Smooth muscle cell (in vitro differentiated cells): ENCODE measurements around the gene COL27A1. TPM values are rescaled to one million over a fixed set of nuclear protein-coding genes. Genes with fewer than 3 reads are reported as not detected.

Source experiments
- DNase-seq: peaks from one replicate; lab custom pipeline; 2025; ENCODE audit not compliant: unreplicated experiment; lab: John Stamatoyannopoulos, UW
- H2AFZ ChIP-seq: fragments of 200-600 bp; sonication (generic); 2 replicates; pipeline ENCODE4 v1.6.0; 2016; ENCODE audit warnings: antibody characterized with exemption, low read depth, mild to moderate bottlenecking
- H3F3A ChIP-seq: fragments of 200-600 bp; sonication (generic); 2 replicates; pipeline ENCODE4 v1.6.0; 2017; ENCODE audit warnings: antibody characterized with exemption, low read depth
- H3K27ac ChIP-seq: fragments of 200-600 bp; sonication (generic); 2 replicates; pipeline ENCODE4 v1.5.1; 2016; ENCODE audit warnings: low read depth, mild to moderate bottlenecking
- H3K27me3 ChIP-seq: fragments of 200-600 bp; sonication (generic); 2 replicates; pipeline ENCODE4 v1.6.1; 2016; ENCODE audit warnings: low read depth, mild to moderate bottlenecking
- H3K36me3 ChIP-seq: fragments of 200-600 bp; sonication (generic); 2 replicates; pipeline ENCODE4 v1.5.1; 2016; ENCODE audit warnings: low read depth
- H3K4me1 ChIP-seq: fragments of 200-600 bp; sonication (generic); 2 replicates; pipeline ENCODE4 v1.5.1; 2016; ENCODE audit warnings: low read depth
- H3K4me2 ChIP-seq: fragments of 200-600 bp; sonication (generic); 2 replicates; pipeline ENCODE4 v1.6.0; 2016; ENCODE audit warnings: mild to moderate bottlenecking
- H3K4me3 ChIP-seq: fragments of 200-600 bp; sonication (generic); 2 replicates; pipeline ENCODE4 v1.5.1; 2016; ENCODE audit warnings: mild to moderate bottlenecking
- H3K79me2 ChIP-seq: fragments of 200-600 bp; sonication (generic); 2 replicates; pipeline ENCODE4 v1.6.0; 2016; ENCODE audit warnings: low read depth, mild to moderate bottlenecking
- H3K9ac ChIP-seq: fragments of 200-600 bp; sonication (generic); 2 replicates; pipeline ENCODE4 v1.6.0; 2016; ENCODE audit warnings: low read depth
- H3K9me3 ChIP-seq: fragments of 200-600 bp; sonication (generic); replicated peaks from 2 replicates; pipeline ENCODE4 v1.5.1; 2016; ENCODE audit warnings: low read depth
- H4K20me1 ChIP-seq: fragments of 200-600 bp; sonication (generic); 2 replicates; pipeline ENCODE4 v1.6.0; 2016; ENCODE audit warnings: low read depth
- CTCF ChIP-seq: fragments of 200-600 bp; sonication (generic); IDR thresholded peaks from 2 replicates; pipeline ENCODE4 v1.5.1; 2017; ENCODE audit warnings: borderline replicate concordance, mild to moderate bottlenecking, antibody characterized with exemption; ENCODE audit not compliant: insufficient read depth, poor library complexity, severe bottlenecking
- WGBS: methylation state at CpG from one replicate; pipeline ENCODE4 v1.1.7; 2016; ENCODE audit warnings: low lambda C conversion rate; 5-methylcytosine and 5-hydroxymethylcytosine counted together
- polyA plus RNA-seq: library from polyadenylated mRNA; unstranded; fragments of >200 nt; fragmentation: Nextera tagmentation; extraction: Ambion mirVana; gene quantifications from 2 replicates; pipeline ENCODE4 v1.2.1, GENCODE V29; 2016
- total RNA-seq: library from RNA; depleted of rRNA; stranded (reverse); fragments of >200 nt; gene quantifications from 2 replicates; pipeline ENCODE4 v1.2.3, GENCODE V29; 2014

COL27A1 gene
- total and polyA plus RNA-seq, 2 experiments from 2014 or later = 18.1 to 19.9 TPM

- Histone ChIP-seq H3K9me3 (no peaks in the 10 kb centered on the region), H3K27me3 (peaks cover 15% of the 10 kb centered on the region), H3K4me1 (no peaks in the 10 kb centered on the region), H3K9ac (no peak overlapping the region), H3F3A (no peaks in the 10 kb centered on the region), H3K4me3 (no peak overlapping the region), H3K4me2 (no peak overlapping the region), H3K79me2 (no peaks in the 10 kb centered on the region), H4K20me1 (no peaks in the 10 kb centered on the region), H3K27ac (no peak overlapping the region), H3K36me3 (no peaks in the 10 kb centered on the region), H2AFZ (peak overlapping the region; percentile 8)
- no peak for DNase-seq
- TF ChIP-seq CTCF = no peak
- 89% methylated on average over 6 of the region's 6 CpGs for WGBS
These were observed 46.2 kb upstream of the COL27A1 start for GRCh38 chr9:114109124-114109523.

- no peak for TF ChIP-seq CTCF
- Histone ChIP-seq H3K27me3 (peaks cover 4% of the 10 kb centered on the region), H3K79me2 (no peaks in the 10 kb centered on the region), H3K27ac (no peak overlapping the region), H3F3A (no peaks in the 10 kb centered on the region), H3K9me3 (no peaks in the 10 kb centered on the region), H3K9ac (no peak overlapping the region), H3K4me3 (no peak overlapping the region), H2AFZ (no peak overlapping the region), H3K4me1 (no peaks in the 10 kb centered on the region), H4K20me1 (no peaks in the 10 kb centered on the region), H3K4me2 (no peak overlapping the region), H3K36me3 (no peaks in the 10 kb centered on the region)
- WGBS = 35% methylated on average over 2 of the region's 2 CpGs
- no peak for DNase-seq
These were observed 45.2 kb upstream of the COL27A1 start for GRCh38 chr9:114110180-114110579.

- no peaks in the 10 kb centered on the region for H3K9me3 ChIP-seq
- no peak overlapping the region for H3K9ac ChIP-seq
- no peaks in the 10 kb centered on the region for H3K79me2 ChIP-seq
- no peaks in the 10 kb centered on the region for H3K36me3 ChIP-seq
- no peak overlapping the region for H3K4me2 ChIP-seq
- no peak overlapping the region for H3K27ac ChIP-seq
- no peaks in the 10 kb centered on the region for H3F3A ChIP-seq
- H3K4me1 ChIP-seq = no peaks in the 10 kb centered on the region
- WGBS = 47% methylated on average over 1 of the region's 1 CpG
- no peaks in the 10 kb centered on the region for H4K20me1 ChIP-seq
- H2AFZ ChIP-seq = no peak overlapping the region
- no peaks in the 10 kb centered on the region for H3K27me3 ChIP-seq
- no peak for DNase-seq
- no peak for TF ChIP-seq CTCF
- no peak overlapping the region for H3K4me3 ChIP-seq
These were observed 43.0 kb upstream of the COL27A1 start for GRCh38 chr9:114112325-114112724.

- Histone ChIP-seq H3K4me3 (no peak overlapping the region), H3K79me2 (no peaks in the 10 kb centered on the region), H3K4me2 (no peak overlapping the region), H3K9ac (no peak overlapping the region), H3F3A (no peaks in the 10 kb centered on the region), H3K27ac (no peak overlapping the region), H2AFZ (no peak overlapping the region), H3K9me3 (no peaks in the 10 kb centered on the region), H3K4me1 (no peaks in the 10 kb centered on the region), H4K20me1 (no peaks in the 10 kb centered on the region), H3K27me3 (no peaks in the 10 kb centered on the region), H3K36me3 (no peaks in the 10 kb centered on the region)
- DNase-seq = no peak
- 53% methylated on average over 10 of the region's 10 CpGs for WGBS
- no peak for TF ChIP-seq CTCF
These were observed 42.4 kb upstream of the COL27A1 start for GRCh38 chr9:114112778-114113584.
